GM12892 (cell line): ENCODE measurements around the gene KMT5B.

ENCODE experiments used
- POLR2A ChIP-seq: IDR thresholded peaks from 2 replicates; pipeline ENCODE4 v1.6.1; 2011; ENCODE audit warnings: low read depth, low read length, control low read depth
- POLR2AphosphoS5 ChIP-seq: IDR thresholded peaks from 2 replicates; pipeline ENCODE4 v1.6.1; 2011; ENCODE audit warnings: low read depth, low read length, control low read depth

DNA sequence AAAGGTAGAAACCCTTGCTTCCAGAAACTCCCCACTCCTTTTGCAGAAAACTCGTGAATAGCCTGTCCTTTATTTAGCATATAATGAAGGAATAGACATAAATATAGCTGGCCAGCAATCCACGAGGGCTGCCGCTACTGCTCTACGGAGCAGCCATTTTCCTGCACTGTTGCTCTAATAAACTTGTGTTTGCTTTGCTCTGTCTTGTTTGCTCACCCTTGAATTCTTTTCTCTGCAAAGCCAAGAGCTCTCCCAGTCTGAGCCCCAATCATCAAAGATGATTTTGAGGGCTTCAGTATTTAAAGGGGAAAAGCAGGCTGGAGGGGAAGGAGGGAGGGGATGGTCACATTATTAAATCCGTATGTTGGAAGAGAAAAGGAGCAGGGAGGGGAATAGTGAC, 75.3 kb downstream of the KMT5B start:
- TF ChIP-seq POLR2A = no peak
- TF ChIP-seq POLR2AphosphoS5 = no peak
